Chondrocyte (in vitro differentiated cells): ENCODE results near the gene TAS2R1. TPM values are rescaled to one million over a fixed set of nuclear protein-coding genes. Genes with fewer than 3 reads are reported as not detected.
"Not testable (repeated sequence)": the region's sequence is repeated elsewhere in the genome, so short reads cannot be mapped to it uniquely, and the experiment has no call there.

ENCODE experiments used
- DNase-seq: peaks from one replicate; pipeline ENCODE4 v3.0.0; 2021; ENCODE audit warnings: mixed read lengths, low spot score
- H3K27ac Mint-ChIP-seq: one replicate; pipeline ENCODE4 v1.8.0; 2021; ENCODE audit warnings: mild to moderate bottlenecking, moderate library complexity, mixed read lengths; ENCODE audit not compliant: unreplicated experiment
- H3K27me3 Mint-ChIP-seq: 2 replicates; pipeline ENCODE4 v1.8.0; 2021; ENCODE audit warnings: low read depth, mixed read lengths
- H3K36me3 Mint-ChIP-seq: 2 replicates; pipeline ENCODE4 v1.8.0; 2021; ENCODE audit warnings: low read depth, mixed read lengths
- H3K4me1 Mint-ChIP-seq: 2 replicates; pipeline ENCODE4 v1.8.0; 2021; ENCODE audit warnings: low read depth, mild to moderate bottlenecking, mixed read lengths
- H3K4me3 Mint-ChIP-seq: one replicate; pipeline ENCODE4 v1.8.0; 2021; ENCODE audit warnings: mild to moderate bottlenecking, moderate library complexity, mixed read lengths; ENCODE audit not compliant: unreplicated experiment
- H3K9me3 Mint-ChIP-seq: 2 replicates; pipeline ENCODE4 v1.8.0; 2021; ENCODE audit warnings: low read depth, mixed read lengths
- CTCF ChIP-seq: fragments of 200-600 bp; sonication (generic); IDR thresholded peaks from 2 replicates; pipeline ENCODE4 v1.5.0; 2021; ENCODE audit warnings: antibody characterized with exemption, mild to moderate bottlenecking, moderate library complexity
- total RNA-seq: library from RNA; stranded (reverse); gene quantifications from 3 replicates; pipeline ENCODE4 v1.2.1, GENCODE V29; 2021

The TAS2R1 gene
- total RNA-seq, 1 donor from 2014 or later = 1.6 TPM

- TF ChIP-seq CTCF = no peak
- no peaks in the 10 kb centered on the region for H3K9me3 Mint-ChIP-seq
- H3K4me1 Mint-ChIP-seq = peaks cover 11% of the 10 kb centered on the region
- no peak for DNase-seq
- H3K36me3 Mint-ChIP-seq = no peaks in the 10 kb centered on the region
- no peak overlapping the region for H3K4me3 Mint-ChIP-seq
- H3K27ac Mint-ChIP-seq = no peak overlapping the region
- H3K27me3 Mint-ChIP-seq = no peaks in the 10 kb centered on the region
Observed at GRCh38 chr5:9601055-9601739, 29.0 kb downstream of the TAS2R1 start.

GRCh38 chr5:9599391-9599790 lies 30.8 kb downstream of the TAS2R1 start:
- Mint-ChIP-seq H3K4me3 (no peak overlapping the region), H3K27me3 (no peaks in the 10 kb centered on the region), H3K36me3 (no peaks in the 10 kb centered on the region), H3K27ac (no peak overlapping the region), H3K4me1 (peaks cover 13% of the 10 kb centered on the region), H3K9me3 (no peaks in the 10 kb centered on the region)
- no peak for DNase-seq
- TF ChIP-seq CTCF = no peak

GRCh38 chr5:9598329-9598728 lies 31.8 kb downstream of the TAS2R1 start:
- H3K4me1 Mint-ChIP-seq = peaks cover 13% of the 10 kb centered on the region
- not testable (repeated sequence) for H3K36me3 Mint-ChIP-seq, H3K27me3 Mint-ChIP-seq, DNase-seq, H3K4me3 Mint-ChIP-seq, H3K9me3 Mint-ChIP-seq, H3K27ac Mint-ChIP-seq

- H3K27me3 Mint-ChIP-seq, H3K36me3 Mint-ChIP-seq, H3K27ac Mint-ChIP-seq, DNase-seq, H3K9me3 Mint-ChIP-seq, H3K4me3 Mint-ChIP-seq: not testable (repeated sequence)
- H3K4me1 Mint-ChIP-seq = peaks cover 13% of the 10 kb centered on the region
Observed at GRCh38 chr5:9597322-9597721, 32.8 kb downstream of the TAS2R1 start.

GRCh38 chr5:9596824-9597223 lies 33.3 kb downstream of the TAS2R1 start:
- H3K36me3 Mint-ChIP-seq = no peaks in the 10 kb centered on the region
- H3K4me3 Mint-ChIP-seq = no peak overlapping the region
- H3K27ac Mint-ChIP-seq = no peak overlapping the region

GRCh38 chr5:9596171-9596780 lies 33.9 kb downstream of the TAS2R1 start:
- no peak for DNase-seq
- H3K9me3 Mint-ChIP-seq = no peaks in the 10 kb centered on the region
- TF ChIP-seq CTCF = no peak
- H3K27ac Mint-ChIP-seq = no peak overlapping the region
- H3K36me3 Mint-ChIP-seq = no peaks in the 10 kb centered on the region
- H3K4me1 Mint-ChIP-seq = peaks cover 13% of the 10 kb centered on the region
- H3K27me3 Mint-ChIP-seq = no peaks in the 10 kb centered on the region
- H3K4me3 Mint-ChIP-seq = peak overlapping the region; percentile 33

More at GRCh38 chr5:9596824-9597223, 33.3 kb downstream of the TAS2R1 start:
- no peak for DNase-seq
- Mint-ChIP-seq H3K4me1 (peaks cover 13% of the 10 kb centered on the region), H3K9me3 (no peaks in the 10 kb centered on the region), H3K27me3 (no peaks in the 10 kb centered on the region)
- TF ChIP-seq CTCF = no peak
